A549 (cell line): ENCODE measurements around the gene OTOP3.

Experiments
- EP300 ChIP-seq, 2 experiments: fragments of >200 bp; sonication (Bioruptor Twin); formaldehyde crosslinking; IDR thresholded peaks; 2 replicates in 1 of 2; 3 replicates in 1 of 2; pipeline ENCODE4 v1.6.1; 2016 to 2017
- HOXB5 ChIP-seq: fragments of 250-450 bp; sonication (Bioruptor Pico); IDR thresholded peaks from 2 replicates; pipeline ENCODE4 v1.5.0; 2020; ENCODE audit warnings: mild to moderate bottlenecking, moderate library complexity
- JUNB ChIP-seq: fragments of >200 bp; sonication (Bioruptor Twin); formaldehyde crosslinking; IDR thresholded peaks from 2 replicates; pipeline ENCODE4 v1.6.1; 2016
- MAX ChIP-seq: IDR thresholded peaks from 2 replicates; pipeline ENCODE4 v1.6.1; 2012
- NPAS2 ChIP-seq: fragments of 250-450 bp; sonication (Bioruptor Pico); IDR thresholded peaks from 2 replicates; pipeline ENCODE4 v1.8.0; 2022; ENCODE audit warnings: mild to moderate bottlenecking, moderate library complexity, borderline replicate concordance
- POLR2A ChIP-seq: IDR thresholded peaks from 2 replicates; pipeline ENCODE4 v1.6.1; 2012; ENCODE audit warnings: mild to moderate bottlenecking, low read length
- RAD21 ChIP-seq, 2 experiments: fragments of >200 bp in 1 of 2; sonication (Bioruptor Twin) in 1 of 2; formaldehyde crosslinking in 1 of 2; IDR thresholded peaks in 1 of 2; conservative IDR thresholded peaks in 1 of 2; 2 replicates in 1 of 2; 3 replicates in 1 of 2; pipeline ENCODE4 v1.6.1; 2012 to 2018; ENCODE audit warnings: inconsistent platforms in 1 of 2
- TF ChIP-seq, protein P1 (sequence below): fragments of >200 bp; sonication (Bioruptor Twin); formaldehyde crosslinking; IDR thresholded peaks from 3 replicates; pipeline ENCODE4 v1.5.1; 2016

- TF ChIP-seq POLR2A: no peak
- TF ChIP-seq NPAS2 (CRISPR knock-in tag): no peak
- no peak for TF ChIP-seq MAX
- TF ChIP-seq, protein P1, sequence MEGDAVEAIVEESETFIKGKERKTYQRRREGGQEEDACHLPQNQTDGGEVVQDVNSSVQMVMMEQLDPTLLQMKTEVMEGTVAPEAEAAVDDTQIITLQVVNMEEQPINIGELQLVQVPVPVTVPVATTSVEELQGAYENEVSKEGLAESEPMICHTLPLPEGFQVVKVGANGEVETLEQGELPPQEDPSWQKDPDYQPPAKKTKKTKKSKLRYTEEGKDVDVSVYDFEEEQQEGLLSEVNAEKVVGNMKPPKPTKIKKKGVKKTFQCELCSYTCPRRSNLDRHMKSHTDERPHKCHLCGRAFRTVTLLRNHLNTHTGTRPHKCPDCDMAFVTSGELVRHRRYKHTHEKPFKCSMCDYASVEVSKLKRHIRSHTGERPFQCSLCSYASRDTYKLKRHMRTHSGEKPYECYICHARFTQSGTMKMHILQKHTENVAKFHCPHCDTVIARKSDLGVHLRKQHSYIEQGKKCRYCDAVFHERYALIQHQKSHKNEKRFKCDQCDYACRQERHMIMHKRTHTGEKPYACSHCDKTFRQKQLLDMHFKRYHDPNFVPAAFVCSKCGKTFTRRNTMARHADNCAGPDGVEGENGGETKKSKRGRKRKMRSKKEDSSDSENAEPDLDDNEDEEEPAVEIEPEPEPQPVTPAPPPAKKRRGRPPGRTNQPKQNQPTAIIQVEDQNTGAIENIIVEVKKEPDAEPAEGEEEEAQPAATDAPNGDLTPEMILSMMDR: no peak
- TF ChIP-seq RAD21 (conservative IDR thresholded peaks at IDR 0.05 in 1 of 2, IDR thresholded peaks at IDR 0.05 in 1 of 2): no peak
- no peak for TF ChIP-seq JUNB
- no peak for TF ChIP-seq EP300 (IDR thresholded peaks at IDR 0.05)
- TF ChIP-seq HOXB5: no peak
Observed at GRCh38 chr17:74971069-74971841, 35.6 kb downstream of the OTOP3 start.
